Testis (tissue), 2 donors: ENCODE data around the gene FHL1.

Experiments
- CTCF ChIP-seq, 3 experiments: fragments of 450-650 bp in 2 of 3; fragments of 200-600 bp in 1 of 3; sonication (generic) in 1 of 3; IDR thresholded peaks; one replicate each; pipeline ENCODE4 v1.5.1; 2016 to 2019; ENCODE audit warnings: antibody characterized with exemption in 3 of 3, mild to moderate bottlenecking in 2 of 3, moderate library complexity in 1 of 3
- POLR2A ChIP-seq: fragments of 450-650 bp; IDR thresholded peaks from one replicate; pipeline ENCODE4 v1.6.1; 2017; ENCODE audit warnings: antibody characterized with exemption, mild to moderate bottlenecking, moderate library complexity

DNA sequence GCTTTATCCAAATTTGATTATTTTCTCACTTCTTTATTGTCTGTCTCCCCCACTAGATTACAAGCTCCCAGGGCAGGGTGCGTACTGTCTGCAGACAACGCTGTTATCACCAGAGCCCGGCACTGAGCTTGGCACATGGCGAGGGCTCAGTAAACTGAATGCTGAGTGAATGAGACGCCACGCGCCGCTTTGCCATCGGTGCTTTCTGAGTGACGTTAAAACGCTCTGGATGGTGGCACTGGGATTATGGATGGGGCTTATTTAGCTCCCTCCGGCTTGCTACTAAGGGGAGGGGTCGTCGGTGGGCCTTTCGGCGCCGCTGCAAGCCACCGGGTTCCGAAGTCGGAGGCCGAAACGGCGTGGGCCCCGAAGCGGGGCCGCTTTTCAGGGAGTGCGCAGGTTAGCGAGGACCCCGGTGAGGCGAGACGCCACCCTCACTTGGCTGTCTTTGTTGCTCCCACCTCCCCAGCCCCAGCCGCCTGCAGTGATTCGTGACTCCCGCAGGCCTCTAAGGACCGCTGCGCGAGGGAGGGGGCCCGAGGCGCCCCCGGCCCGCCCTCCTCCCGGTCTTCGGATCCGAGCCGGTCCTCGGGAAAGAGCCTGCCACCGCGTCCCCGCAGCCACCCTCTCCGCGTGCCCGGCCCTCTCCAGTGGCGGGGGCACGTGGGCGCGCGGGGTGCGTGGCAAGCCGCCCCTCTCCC, 569 bp upstream of the FHL1 start:
- TF ChIP-seq POLR2A = no peak
- TF ChIP-seq CTCF (IDR thresholded peaks at IDR 0.05) = no peak
